Head of caudate nucleus (tissue), 42 donors: ENCODE data around the gene CBY2.
"Not testable (repeated sequence)": the region's sequence is repeated elsewhere in the genome, so short reads cannot be mapped to it uniquely, and the experiment has no call there.

Experiments
- DNase-seq, 42 donors: peaks; one replicate each; pipeline versions ENCODE4 v3.0.0 to v3.0.0-alpha.2; 2020 to 2021; ENCODE audit warnings: mixed read lengths in 7 of 42
- intact Hi-C: fragments of 100-400 bp; cut with DNase I; formaldehyde crosslinking; loops from one replicate; pipeline ENCODE4 v1.15.0; 2022

CBY2 gene

DNA sequence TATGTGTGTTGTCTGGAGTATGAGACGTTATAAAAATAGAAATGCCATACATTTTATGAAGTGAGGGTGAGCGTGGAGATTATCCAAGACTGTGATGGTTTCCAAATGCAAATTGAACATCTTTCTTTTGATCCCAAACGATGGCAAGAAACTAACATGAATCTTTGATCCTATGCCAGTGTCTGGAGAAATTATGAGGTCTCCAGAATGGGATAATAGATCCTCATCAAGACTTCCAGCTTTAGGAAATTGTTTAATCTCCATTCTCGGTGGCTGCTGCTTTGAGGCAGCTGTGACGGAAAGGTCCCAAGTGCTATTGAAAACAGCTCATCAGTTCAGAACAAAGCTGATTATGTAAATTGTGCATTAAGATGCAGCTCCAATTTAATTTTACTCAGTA lies 30.8 kb downstream of the CBY2 start:
- no peak for DNase-seq
- intact Hi-C loops, result no loop called here

- intact Hi-C loops, result no loop called here
- DNase-seq, result peak in 1 of 42 donors; percentile 39
Observed at GRCh38 chr13:45733361-45733760, 31.2 kb downstream of the CBY2 start.

- intact Hi-C loops, result no loop called here
Observed at GRCh38 chr13:45737571-45738017, 35.5 kb downstream of the CBY2 start.

GRCh38 chr13:45742985-45743384 lies 40.9 kb downstream of the CBY2 start:
- DNase-seq, result no peak
- intact Hi-C loops, result no loop called here

More at GRCh38 chr13:45737571-45738017, 35.5 kb downstream of the CBY2 start:
- DNase-seq, result no peak

GRCh38 chr13:45744979-45745378 lies 42.9 kb downstream of the CBY2 start:
- intact Hi-C loops, result no loop called here
- DNase-seq, result no peak

- no peak for DNase-seq
- intact Hi-C loops, result no loop called here
Observed at GRCh38 chr13:45747071-45747470, 45.0 kb downstream of the CBY2 start.

- intact Hi-C loops, result no loop called here
- DNase-seq, result no peak
Observed at GRCh38 chr13:45748941-45749759, 47.0 kb downstream of the CBY2 start.

DNA sequence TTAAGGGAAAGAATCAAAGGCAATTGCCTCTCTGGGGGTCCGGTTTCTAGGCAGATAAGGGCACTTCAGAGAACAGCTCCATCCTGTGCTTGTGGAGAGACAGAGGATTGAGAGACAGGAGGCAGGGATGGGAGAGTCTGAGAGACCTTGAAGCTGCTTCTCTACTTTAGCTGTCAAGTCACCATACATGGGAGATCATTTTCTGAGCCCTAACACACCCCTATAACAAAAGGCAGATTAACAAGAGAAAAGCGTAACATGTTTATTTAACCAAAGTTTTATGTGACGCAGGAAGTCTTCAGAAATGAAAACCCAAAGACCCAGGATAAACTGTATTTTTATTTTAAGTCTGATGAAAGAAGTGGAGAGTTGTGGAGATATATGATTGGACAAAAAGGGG lies 48.4 kb downstream of the CBY2 start:
- DNase-seq, result no peak
- intact Hi-C loops, result no loop called here

DNA sequence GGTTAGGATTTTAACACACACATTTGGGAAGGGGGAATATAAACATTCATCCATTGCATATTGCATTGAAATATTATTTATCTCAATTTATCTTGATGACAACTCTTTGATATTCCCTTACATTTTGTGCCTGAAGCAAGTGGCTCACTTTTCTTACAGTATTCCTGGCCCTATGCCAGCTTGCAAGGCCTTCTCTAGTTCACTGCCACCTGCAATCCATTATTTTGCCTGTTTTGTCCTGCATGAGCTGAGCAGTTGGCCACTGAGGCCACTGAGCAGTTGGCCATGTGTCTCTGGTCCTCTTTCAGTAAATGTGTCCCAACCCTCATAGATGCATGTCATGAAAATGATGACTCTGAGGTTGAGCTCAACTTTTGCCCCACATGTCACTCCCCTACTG lies 49.8 kb downstream of the CBY2 start:
- intact Hi-C loops, result no loop called here
- no peak for DNase-seq

DNA sequence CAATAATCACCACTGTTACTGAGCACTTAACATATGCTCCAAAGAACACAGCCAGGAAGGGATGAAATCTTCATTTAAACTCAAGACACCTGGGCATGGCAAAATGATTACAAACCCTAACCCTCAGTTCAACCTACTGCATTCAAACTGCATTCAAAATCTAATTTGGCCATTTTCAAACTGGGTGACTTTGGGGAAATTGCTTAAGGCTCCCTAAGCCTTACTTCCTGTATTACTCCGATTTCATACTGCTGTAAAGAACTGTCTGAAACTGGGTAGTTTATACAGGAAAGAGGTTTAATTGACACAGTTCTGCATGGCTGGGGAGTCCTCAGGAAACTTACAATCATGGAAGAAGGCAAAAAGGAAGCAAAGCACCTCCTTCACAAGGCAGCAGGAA lies 50.4 kb downstream of the CBY2 start:
- intact Hi-C loops, result no loop called here
- no peak for DNase-seq

DNA sequence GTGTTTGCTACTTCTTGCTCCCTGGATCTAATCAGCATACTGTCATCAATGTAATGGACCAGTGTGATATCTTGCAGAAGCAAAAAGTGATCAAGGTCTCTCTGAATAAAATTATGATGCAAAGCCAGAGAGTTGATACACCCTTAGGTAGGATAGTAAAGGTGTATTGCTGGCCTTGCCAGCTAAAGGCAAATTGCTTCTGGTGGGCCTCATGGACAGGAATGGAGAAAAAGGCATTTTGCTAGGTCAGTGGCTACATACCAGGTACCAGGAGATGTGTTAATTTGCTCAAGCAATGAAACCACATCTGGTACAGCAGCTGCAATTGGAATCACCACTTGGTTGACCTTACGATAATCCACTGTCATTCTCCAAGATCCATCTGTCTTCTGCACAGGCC lies 54.4 kb downstream of the CBY2 start:
- intact Hi-C loops, DNase-seq: not testable (repeated sequence)

GRCh38 chr13:45757589-45757988 lies 55.5 kb downstream of the CBY2 start:
- intact Hi-C loops, DNase-seq: not testable (repeated sequence)

- intact Hi-C loops, result no loop called here
- no peak for DNase-seq
Observed at GRCh38 chr13:45763419-45763818, 61.3 kb downstream of the CBY2 start.
